ENCODE measurements around the gene TFPI.

GRCh38 chr2:187497858-187498463 lies 56.3 kb downstream of the TFPI start:
- TF ChIP-seq CTCF (conservative IDR thresholded peaks at IDR 0.05; ENCODE audit: low read length) (peak; percentile 93), EZH2phosphoT487 (IDR thresholded peaks at IDR 0.05; ENCODE audit: borderline replicate concordance, low read depth, low read length) (no peak)

Data from OCI-LY7 (cell line).